Loucy (cell line): Measurements from ENCODE around the gene SPDL1.

Source experiments
- CTCF ChIP-seq: fragments of 200-600 bp; sonication (generic); conservative IDR thresholded peaks from 2 replicates; pipeline ENCODE4 v1.5.1; 2014; ENCODE audit warnings: mild to moderate bottlenecking, antibody characterized with exemption, low read length
- EZH2phosphoT487 ChIP-seq: fragments of 200-600 bp; IDR thresholded peaks from 2 replicates; pipeline ENCODE4 v1.6.1; 2018; ENCODE audit warnings: antibody characterized with exemption, mild to moderate bottlenecking, moderate library complexity, borderline replicate concordance

- TF ChIP-seq CTCF (peak; percentile 42), EZH2phosphoT487 (no peak)
Observed at GRCh38 chr5:169577951-169578350, 5.6 kb upstream of the SPDL1 start.
